WERI-Rb-1 (cell line): ENCODE measurements around the gene MRPL10.

Experiments
- DNase-seq: peaks from one replicate; pipeline ENCODE4 v3.0.0-alpha.2; 2020
- H3K27ac ChIP-seq: fragments of 250-450 bp; sonication (Bioruptor Pico); 2 replicates; pipeline ENCODE4 v1.5.1; 2020; ENCODE audit warnings: mild to moderate bottlenecking, moderate library complexity
- H3K27me3 ChIP-seq: fragments of 250-450 bp; sonication (Bioruptor Pico); 2 replicates; pipeline ENCODE4 v1.5.1; 2021; ENCODE audit warnings: mild to moderate bottlenecking, low read depth, moderate library complexity; ENCODE audit not compliant: insufficient read depth, severe bottlenecking
- H3K36me3 ChIP-seq: fragments of 250-450 bp; sonication (Bioruptor Pico); 2 replicates; pipeline ENCODE4 v1.5.1; 2020; ENCODE audit warnings: mild to moderate bottlenecking, moderate library complexity
- H3K4me3 ChIP-seq: 2 replicates; pipeline ENCODE4 v1.5.1; 2011; ENCODE audit warnings: low read depth, mild to moderate bottlenecking, control low read depth, low read length
- H3K9me3 ChIP-seq: fragments of 250-450 bp; sonication (Bioruptor Pico); 2 replicates; pipeline ENCODE4 v1.5.1; 2021; ENCODE audit warnings: mild to moderate bottlenecking, moderate library complexity; ENCODE audit not compliant: severe bottlenecking
- TF ChIP-seq, protein P1 (sequence below): IDR thresholded peaks from 2 replicates; pipeline ENCODE4 v1.5.1; 2011; ENCODE audit warnings: low read depth, mild to moderate bottlenecking, control low read depth, inconsistent platforms, low read length

Gene MRPL10

GRCh38 chr17:47831003-47831933, at the start of gene MRPL10, which contains the start of gene LRRC46:
Gene MRPL10, minus strand, starts transcription at chr17:47831541. Its CDS starts 30 bp downstream, at chr17:47831511.
Gene LRRC46, plus strand, starts transcription at chr17:47831670. Its CDS starts 320 bp downstream, at chr17:47831990.
- no peaks in the 10 kb centered on the region for H3K27me3 ChIP-seq
- no peaks in the 10 kb centered on the region for H3K9me3 ChIP-seq
- TF ChIP-seq, protein P1, sequence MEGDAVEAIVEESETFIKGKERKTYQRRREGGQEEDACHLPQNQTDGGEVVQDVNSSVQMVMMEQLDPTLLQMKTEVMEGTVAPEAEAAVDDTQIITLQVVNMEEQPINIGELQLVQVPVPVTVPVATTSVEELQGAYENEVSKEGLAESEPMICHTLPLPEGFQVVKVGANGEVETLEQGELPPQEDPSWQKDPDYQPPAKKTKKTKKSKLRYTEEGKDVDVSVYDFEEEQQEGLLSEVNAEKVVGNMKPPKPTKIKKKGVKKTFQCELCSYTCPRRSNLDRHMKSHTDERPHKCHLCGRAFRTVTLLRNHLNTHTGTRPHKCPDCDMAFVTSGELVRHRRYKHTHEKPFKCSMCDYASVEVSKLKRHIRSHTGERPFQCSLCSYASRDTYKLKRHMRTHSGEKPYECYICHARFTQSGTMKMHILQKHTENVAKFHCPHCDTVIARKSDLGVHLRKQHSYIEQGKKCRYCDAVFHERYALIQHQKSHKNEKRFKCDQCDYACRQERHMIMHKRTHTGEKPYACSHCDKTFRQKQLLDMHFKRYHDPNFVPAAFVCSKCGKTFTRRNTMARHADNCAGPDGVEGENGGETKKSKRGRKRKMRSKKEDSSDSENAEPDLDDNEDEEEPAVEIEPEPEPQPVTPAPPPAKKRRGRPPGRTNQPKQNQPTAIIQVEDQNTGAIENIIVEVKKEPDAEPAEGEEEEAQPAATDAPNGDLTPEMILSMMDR: peak; percentile 26; the same call in 1 of the 2 replicates
- peak within 1 kb of the TSS; percentile 70 for H3K27ac ChIP-seq
- peak within 1 kb of the TSS; percentile 78 for H3K4me3 ChIP-seq
- peak; percentile 97 for DNase-seq
- peaks cover 28% of the 10 kb centered on the region for H3K36me3 ChIP-seq

- DNase-seq: no peak
- no peaks in the 10 kb centered on the region for H3K9me3 ChIP-seq
- H3K27ac ChIP-seq: no peak overlapping the region
- H3K27me3 ChIP-seq: no peaks in the 10 kb centered on the region
- no peaks in the 10 kb centered on the region for H3K36me3 ChIP-seq
- no peak overlapping the region for H3K4me3 ChIP-seq
- TF ChIP-seq, protein P1: no peak
Measured at GRCh38 chr17:47879776-47880454, 48.6 kb upstream of the MRPL10 start.

- Histone ChIP-seq H3K27me3 (no peaks in the 10 kb centered on the region), H3K36me3 (no peaks in the 10 kb centered on the region), H3K4me3 (no peak overlapping the region), H3K9me3 (no peaks in the 10 kb centered on the region), H3K27ac (no peak overlapping the region)
- TF ChIP-seq, protein P1: no peak
- DNase-seq: no peak
Measured at GRCh38 chr17:47879028-47879585, 47.8 kb upstream of the MRPL10 start.

- peak; percentile 39 for DNase-seq
- Histone ChIP-seq H3K27ac (peak overlapping the region; percentile 10; the same call in 1 of the 2 replicates), H3K27me3 (no peaks in the 10 kb centered on the region), H3K4me3 (no peak overlapping the region), H3K9me3 (no peaks in the 10 kb centered on the region), H3K36me3 (no peaks in the 10 kb centered on the region)
- TF ChIP-seq, protein P1: no peak
Measured at GRCh38 chr17:47878203-47879027, 47.1 kb upstream of the MRPL10 start.

- H3K4me3 ChIP-seq: no peak overlapping the region
- TF ChIP-seq, protein P1: no peak
- peak overlapping the region; percentile 50 for H3K27ac ChIP-seq
- no peaks in the 10 kb centered on the region for H3K27me3 ChIP-seq
- no peaks in the 10 kb centered on the region for H3K9me3 ChIP-seq
- peak; percentile 67 for DNase-seq
- no peaks in the 10 kb centered on the region for H3K36me3 ChIP-seq
Measured at GRCh38 chr17:47877368-47878034, 46.2 kb upstream of the MRPL10 start.
